ENCODE results near the gene EYA3. TPM values are rescaled to one million over a fixed set of nuclear protein-coding genes. Genes with fewer than 3 reads are reported as not detected.

Gene EYA3
- total RNA-seq, 1 experiment from 2014 or later, result 29.4 TPM

DNA sequence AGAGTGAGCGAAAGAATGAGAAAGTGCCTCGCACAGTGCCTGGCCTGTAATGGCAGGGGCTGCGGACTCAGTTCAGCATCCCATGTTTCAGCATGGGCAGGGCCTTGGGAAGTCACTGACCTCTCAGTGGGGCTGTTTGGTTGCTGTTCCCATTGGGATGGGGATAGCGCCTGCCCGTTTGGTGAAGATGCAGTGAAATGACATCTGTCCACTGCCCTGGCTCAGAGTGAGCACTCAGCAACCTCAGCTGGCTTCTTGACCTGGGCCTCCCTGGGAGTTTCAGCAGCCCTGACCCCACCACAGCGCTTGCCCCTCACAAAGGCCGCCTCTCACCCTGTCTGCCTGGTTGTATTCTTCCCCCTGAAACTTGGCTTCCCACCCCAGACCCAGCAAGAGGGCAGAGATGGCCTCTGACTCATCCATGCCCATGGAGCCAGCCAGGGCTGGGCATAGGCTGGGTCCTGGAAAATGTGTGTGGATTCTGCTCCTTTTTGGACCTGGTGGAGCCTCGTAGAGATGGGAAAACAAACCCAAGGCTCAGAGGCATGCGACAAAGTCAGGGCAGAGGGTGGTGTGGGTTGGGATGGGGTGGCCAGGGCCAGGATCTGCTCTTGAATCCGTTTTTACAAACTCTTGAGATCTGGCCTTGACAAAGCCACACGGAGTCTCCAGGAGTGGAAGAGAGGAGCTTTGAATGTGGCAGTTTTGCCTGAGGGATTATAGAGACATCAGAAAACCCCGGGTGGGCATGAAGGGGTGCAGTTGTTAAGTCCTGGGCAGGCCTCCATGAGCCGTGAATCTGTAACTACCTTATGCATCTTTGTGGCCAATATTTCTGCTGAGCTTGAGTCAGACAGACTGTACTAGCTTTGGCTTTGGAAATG lies 127.4 kb downstream of the EYA3 start:
- Mint-ChIP-seq H3K36me3 (0 out of 2 replicates have a peak, but pooled peaks cover 2% of the 10 kb centered on the region), H3K27me3 (ENCODE audit: low read depth) (no peaks in the 10 kb centered on the region), H3K27ac (no peak overlapping the region), H3K9me3 (no peaks in the 10 kb centered on the region), H3K4me1 (peaks cover 24% of the 10 kb centered on the region), H3K4me3 (peak overlapping the region; percentile 79)
- ATAC-seq (no peak), DNase-seq (ENCODE audit: low spot score) (no peak)
- POLR2A ChIA-PET, result interaction anchor here (1.5 kb wide), 1 partner anchor 130 kb away, joined by 6 read pairs; the partner anchor contains the start of gene PPP1R8
- TF ChIP-seq, protein P1, sequence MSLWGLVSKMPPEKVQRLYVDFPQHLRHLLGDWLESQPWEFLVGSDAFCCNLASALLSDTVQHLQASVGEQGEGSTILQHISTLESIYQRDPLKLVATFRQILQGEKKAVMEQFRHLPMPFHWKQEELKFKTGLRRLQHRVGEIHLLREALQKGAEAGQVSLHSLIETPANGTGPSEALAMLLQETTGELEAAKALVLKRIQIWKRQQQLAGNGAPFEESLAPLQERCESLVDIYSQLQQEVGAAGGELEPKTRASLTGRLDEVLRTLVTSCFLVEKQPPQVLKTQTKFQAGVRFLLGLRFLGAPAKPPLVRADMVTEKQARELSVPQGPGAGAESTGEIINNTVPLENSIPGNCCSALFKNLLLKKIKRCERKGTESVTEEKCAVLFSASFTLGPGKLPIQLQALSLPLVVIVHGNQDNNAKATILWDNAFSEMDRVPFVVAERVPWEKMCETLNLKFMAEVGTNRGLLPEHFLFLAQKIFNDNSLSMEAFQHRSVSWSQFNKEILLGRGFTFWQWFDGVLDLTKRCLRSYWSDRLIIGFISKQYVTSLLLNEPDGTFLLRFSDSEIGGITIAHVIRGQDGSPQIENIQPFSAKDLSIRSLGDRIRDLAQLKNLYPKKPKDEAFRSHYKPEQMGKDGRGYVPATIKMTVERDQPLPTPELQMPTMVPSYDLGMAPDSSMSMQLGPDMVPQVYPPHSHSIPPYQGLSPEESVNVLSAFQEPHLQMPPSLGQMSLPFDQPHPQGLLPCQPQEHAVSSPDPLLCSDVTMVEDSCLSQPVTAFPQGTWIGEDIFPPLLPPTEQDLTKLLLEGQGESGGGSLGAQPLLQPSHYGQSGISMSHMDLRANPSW (CRISPR knock-in tag; conservative IDR thresholded peaks at IDR 0.05; ENCODE audit: low read depth), result no peak
- no peak for TF ChIP-seq NR3C1 (CRISPR knock-in tag; conservative IDR thresholded peaks at IDR 0.05; ENCODE audit: low read depth)
- TF ChIP-seq ZNF425 (CRISPR knock-in tag; conservative IDR thresholded peaks at IDR 0.05), result no peak
- no peak for TF ChIP-seq JAZF1 (CRISPR knock-in tag; IDR thresholded peaks at IDR 0.05)
- no peak for TF ChIP-seq ZNF423 (CRISPR knock-in tag; IDR thresholded peaks at IDR 0.05)
- TF ChIP-seq TP53 (CRISPR knock-in tag; IDR thresholded peaks at IDR 0.05), result no peak
- TF ChIP-seq, protein P2, sequence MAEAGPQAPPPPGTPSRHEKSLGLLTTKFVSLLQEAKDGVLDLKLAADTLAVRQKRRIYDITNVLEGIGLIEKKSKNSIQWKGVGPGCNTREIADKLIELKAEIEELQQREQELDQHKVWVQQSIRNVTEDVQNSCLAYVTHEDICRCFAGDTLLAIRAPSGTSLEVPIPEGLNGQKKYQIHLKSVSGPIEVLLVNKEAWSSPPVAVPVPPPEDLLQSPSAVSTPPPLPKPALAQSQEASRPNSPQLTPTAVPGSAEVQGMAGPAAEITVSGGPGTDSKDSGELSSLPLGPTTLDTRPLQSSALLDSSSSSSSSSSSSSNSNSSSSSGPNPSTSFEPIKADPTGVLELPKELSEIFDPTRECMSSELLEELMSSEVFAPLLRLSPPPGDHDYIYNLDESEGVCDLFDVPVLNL (CRISPR knock-in tag; IDR thresholded peaks at IDR 0.05; ENCODE audit: borderline replicate concordance, low read depth), result no peak
- no peak for TF ChIP-seq NFATC4 (CRISPR knock-in tag; IDR thresholded peaks at IDR 0.05)
- TF ChIP-seq ZNF671 (CRISPR knock-in tag; IDR thresholded peaks at IDR 0.05), result no peak
- no peak for TF ChIP-seq USF2 (CRISPR knock-in tag; IDR thresholded peaks at IDR 0.05)
- no peak for TF ChIP-seq ZBTB21 (CRISPR knock-in tag; IDR thresholded peaks at IDR 0.05; ENCODE audit: borderline replicate concordance)
- no peak for TF ChIP-seq ZNF138 (CRISPR knock-in tag; conservative IDR thresholded peaks at IDR 0.05)
- no peak for TF ChIP-seq ERG (CRISPR knock-in tag; IDR thresholded peaks at IDR 0.05)
- CTCF ChIA-PET, result interaction anchor here (1.1 to 2.7 kb wide), 6 partner anchors 13 to 103 kb away, joined by 3 to 17 read pairs (median 5); no protein-coding TSS in a partner anchor

All from WTC11 (cell line).